GM18909 (cell line): ENCODE data around the gene TPBG.

Source experiments
- ATAC-seq: cut with Tn5 transposase; IDR thresholded peaks from one replicate; pipeline ENCODE4 v1.9.1; 2021; ENCODE audit warnings: mild to moderate bottlenecking; ENCODE audit not compliant: unreplicated experiment, poor library complexity

Gene TPBG

DNA sequence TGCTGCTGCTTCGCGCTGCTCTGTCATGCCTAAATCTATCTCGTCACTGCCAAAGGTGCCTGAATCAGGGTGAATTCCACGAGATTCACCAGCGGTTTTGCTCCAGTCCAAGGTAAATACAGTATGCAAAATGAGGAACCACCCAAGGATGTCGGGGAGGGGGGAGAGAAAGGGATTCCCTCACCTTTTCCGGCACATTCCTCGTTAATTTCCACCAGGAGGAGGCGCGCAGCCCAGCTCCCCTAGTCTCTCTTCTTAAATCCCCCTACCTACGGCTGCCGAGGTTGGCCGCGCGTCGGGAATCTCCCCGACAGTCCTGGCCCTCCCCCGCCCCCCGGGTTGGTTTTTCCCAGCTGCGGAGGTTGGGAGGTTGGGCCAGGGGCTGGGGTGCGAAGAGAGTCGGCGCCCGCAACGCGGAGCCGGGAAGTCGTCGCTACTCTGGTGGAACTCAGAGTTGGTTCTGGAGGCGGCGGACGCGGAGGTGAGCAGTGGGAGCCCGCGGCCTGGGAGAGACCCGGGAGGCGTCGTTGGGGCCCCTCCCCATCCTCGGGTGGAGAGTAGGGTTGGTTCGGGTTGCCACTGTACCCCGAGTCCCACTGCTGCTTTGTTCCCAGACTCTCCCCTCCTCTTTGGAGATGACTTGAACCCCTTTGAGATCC is at the start of gene TPBG:
Gene TPBG (plus strand): TSS at position 390 of the 659 bp plus-strand sequence. CDS start 1,145 bp downstream, outside the sequence.
- peak; percentile 46 for ATAC-seq

GRCh38 chr6:82322386-82322785 is 41.2 kb upstream of the TPBG start:
- ATAC-seq, result no peak

DNA sequence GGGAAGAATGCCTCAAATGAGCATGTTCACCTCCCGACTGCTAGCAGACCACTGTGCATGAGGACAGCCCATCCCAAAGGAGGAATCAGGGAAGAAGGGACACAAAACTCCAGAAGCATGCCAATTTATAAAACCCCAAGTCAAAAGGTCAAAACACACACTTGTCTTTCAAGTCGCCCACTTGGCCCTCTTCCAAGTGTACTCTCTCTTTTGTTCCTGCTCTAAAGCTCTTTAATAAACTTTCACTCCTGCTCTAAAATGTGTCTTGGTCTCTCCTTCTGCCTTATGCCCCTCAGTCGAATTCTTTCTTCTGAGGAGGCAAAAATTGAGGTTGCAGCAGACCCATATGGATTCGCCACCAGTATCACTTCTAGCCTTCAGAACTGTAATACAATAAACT is 33.9 kb upstream of the TPBG start:
- ATAC-seq, result no peak

DNA sequence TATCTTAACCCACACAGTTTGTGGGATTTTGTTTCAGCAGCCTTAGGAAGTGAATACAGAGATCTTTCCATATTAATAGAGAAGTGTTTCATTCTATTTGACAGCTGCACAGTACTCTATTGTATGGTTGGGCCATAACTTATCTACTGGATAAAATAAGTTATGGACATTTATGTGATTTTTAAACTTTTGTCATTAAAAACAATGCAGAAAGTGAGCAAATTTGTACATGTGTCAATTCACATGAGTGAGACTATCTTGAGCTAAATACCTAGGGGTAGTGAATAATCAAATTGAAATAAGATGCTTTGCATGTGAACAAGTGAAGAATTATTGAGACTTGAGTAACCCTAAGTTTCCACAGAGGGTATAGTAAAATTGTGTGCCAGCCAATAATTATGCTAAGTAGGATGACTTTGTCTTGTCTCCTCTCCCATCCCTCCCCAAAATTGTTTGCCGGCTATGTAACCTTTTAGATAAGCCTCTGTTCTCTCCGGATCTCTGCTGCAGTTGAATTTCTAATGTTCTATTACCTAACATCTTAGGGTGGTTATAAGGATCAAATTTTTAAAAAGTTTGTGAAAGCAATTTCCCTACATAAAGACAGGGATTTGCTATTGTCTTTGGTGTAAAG is 33.3 kb upstream of the TPBG start:
- ATAC-seq, result no peak

GRCh38 chr6:82331031-82331773 is 32.4 kb upstream of the TPBG start:
- no peak for ATAC-seq

GRCh38 chr6:82333781-82334180 is 29.8 kb upstream of the TPBG start:
- no peak for ATAC-seq

GRCh38 chr6:82337688-82338257 is 25.8 kb upstream of the TPBG start:
- no peak for ATAC-seq

DNA sequence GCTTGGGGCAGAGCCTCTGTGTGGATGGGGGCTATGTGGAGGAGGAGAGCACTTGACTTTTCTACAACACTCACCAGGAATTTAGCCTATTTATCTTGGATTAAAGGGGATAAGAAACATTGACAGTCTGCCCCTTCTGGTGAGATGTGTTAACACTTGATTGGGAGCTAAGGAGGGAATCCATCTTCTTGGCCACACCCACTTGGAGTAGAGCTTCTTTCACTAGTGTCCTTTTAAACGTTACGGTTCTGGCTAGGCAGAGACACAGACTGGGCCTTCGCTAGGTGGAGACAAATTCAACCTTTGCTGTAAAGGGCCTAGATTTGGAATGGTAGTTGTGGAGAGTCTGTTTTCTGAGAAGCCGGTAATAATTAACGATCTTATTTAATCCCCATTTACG is 15.5 kb upstream of the TPBG start:
- ATAC-seq, result no peak

DNA sequence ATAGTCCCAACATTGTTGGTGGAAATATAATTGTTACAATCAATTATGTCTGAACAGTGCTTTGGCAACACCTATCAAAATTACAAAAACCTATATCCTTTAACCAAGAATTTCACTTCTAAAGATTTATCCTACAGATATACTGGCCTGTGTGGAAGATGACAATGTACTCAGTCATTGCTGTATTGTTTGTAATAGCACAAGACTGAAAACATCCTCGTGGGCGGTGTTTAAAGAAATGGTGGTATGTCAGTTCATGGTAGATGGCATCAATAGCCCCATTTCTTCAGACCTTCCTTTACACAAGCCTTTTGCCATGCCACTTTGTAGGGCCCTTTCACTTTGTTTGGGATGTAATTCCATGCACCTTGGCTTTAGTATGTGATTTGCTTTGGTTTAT is 9.8 kb upstream of the TPBG start:
- no peak for ATAC-seq

DNA sequence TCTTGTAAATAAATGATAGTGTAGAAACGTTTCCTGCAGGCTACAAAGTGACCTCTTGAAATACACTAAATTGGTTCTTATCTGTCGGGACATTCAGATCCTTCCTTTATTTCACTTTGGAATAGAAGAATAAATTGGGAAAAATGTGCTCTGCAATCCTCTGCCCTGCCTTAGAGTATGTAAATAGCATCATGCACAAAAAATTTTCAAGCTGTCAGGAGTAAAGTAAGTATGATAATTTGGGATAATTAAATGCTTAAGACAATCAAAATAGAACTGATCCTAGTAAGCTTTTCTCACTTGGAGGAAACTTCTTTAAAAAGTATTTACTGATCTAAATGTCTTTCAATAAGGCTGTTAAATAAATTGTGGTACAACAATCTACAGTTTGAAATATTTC is 3.1 kb upstream of the TPBG start:
- ATAC-seq, result no peak

- no peak for ATAC-seq
These were observed 2.0 kb upstream of the TPBG start for GRCh38 chr6:82361631-82362030.

DNA sequence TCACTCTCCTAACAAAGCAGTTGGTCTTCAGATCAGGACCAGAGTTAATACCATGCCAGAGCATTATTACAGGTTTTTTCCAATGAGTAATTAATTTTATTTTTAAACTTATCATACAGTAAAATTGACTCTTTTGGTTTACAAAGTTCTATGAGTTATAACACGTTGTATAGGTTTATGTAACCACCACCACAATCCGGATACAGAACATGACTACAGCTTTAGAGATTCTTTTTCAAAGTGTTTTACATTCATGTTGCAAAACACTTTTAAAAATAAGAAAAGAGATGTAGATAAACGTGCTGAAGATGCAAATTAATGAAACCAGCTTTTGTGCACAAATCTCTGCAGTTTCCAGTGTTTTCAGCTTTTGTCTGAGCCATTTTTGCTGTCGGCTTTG is 1.5 kb upstream of the TPBG start:
- ATAC-seq, result no peak

- no peak for ATAC-seq
These were observed 664 bp upstream of the TPBG start for GRCh38 chr6:82362878-82363427.

DNA sequence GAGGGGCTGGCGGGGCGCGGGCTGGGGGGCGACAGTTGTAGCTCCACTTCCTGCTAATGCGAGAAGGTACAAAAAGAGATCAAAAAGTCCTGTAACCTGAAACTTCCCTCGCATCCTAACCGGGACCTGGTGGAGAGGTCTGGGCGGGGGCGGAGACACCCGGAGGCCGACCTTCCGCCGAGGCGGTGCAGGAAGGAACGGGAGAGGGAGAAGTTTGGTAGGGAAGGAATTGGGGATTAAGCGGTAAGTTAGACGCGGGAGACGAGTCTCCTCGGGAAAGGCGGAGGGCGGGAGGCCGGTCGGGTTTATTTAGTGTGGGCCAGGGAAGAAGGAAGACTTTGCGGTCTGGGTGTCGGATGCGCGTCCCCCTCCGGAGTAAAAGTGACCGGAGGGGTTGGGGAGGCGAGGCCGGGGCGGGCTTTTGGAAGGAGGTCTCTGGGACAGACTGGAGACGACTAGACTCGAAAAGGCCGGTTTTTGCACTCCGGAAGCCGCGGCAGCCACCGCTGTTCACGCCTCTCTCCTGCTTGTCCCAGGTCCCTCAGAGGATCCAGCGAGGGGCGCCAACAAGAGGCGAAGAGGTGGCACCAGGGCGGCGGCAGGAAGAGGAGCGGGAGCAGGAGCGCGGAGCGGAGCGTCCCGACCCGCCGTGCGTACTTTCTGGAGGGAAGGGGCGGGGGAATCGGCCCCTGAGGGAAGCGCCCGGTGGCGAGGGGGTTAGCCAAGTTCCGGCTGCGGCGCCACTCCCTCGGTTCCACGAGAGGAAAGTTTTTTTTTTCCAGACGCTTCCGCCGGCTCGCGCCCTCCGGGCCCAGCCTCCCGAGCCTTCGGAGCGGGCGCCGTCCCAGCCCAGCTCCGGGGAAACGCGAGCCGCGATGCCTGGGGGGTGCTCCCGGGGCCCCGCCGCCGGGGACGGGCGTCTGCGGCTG is 734 bp downstream of the TPBG start:
- ATAC-seq, result peak; percentile 46

DNA sequence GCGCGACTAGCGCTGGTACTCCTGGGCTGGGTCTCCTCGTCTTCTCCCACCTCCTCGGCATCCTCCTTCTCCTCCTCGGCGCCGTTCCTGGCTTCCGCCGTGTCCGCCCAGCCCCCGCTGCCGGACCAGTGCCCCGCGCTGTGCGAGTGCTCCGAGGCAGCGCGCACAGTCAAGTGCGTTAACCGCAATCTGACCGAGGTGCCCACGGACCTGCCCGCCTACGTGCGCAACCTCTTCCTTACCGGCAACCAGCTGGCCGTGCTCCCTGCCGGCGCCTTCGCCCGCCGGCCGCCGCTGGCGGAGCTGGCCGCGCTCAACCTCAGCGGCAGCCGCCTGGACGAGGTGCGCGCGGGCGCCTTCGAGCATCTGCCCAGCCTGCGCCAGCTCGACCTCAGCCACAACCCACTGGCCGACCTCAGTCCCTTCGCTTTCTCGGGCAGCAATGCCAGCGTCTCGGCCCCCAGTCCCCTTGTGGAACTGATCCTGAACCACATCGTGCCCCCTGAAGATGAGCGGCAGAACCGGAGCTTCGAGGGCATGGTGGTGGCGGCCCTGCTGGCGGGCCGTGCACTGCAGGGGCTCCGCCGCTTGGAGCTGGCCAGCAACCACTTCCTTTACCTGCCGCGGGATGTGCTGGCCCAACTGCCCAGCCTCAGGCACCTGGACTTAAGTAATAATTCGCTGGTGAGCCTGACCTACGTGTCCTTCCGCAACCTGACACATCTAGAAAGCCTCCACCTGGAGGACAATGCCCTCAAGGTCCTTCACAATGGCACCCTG is 1.6 kb downstream of the TPBG start:
- peak; percentile 31 for ATAC-seq

GRCh38 chr6:82367704-82368103 is 4.1 kb downstream of the TPBG start:
- no peak for ATAC-seq

DNA sequence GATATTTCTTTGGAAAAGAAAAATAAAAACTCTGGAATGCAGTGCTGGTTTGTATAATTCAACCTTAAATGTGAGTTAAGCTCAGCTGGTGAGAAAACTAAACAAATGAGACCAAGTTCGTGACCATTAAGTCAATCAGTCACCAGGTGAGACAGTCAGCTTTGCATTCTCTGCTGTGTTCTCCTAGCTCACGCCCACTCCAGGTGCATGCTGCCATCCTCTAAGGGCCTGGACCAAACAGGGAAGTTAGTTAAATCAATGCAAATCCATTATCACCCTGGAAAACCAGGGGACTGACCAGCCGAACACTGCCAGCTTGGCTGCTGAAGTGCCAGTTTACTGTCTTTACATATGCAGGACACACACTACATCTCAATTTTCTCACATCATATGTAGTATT is 7.2 kb downstream of the TPBG start:
- ATAC-seq, result no peak

GRCh38 chr6:82371799-82372546 is 8.4 kb downstream of the TPBG start:
- ATAC-seq, result no peak
